Measurements from ENCODE around the gene FANCI.

FANCI gene

GRCh38 chr15:89341316-89342005, 97.7 kb downstream of the FANCI start:
- no peak overlapping the region for H3K4me3 ChIP-seq (ENCODE audit: low read length)
- no peak for TF ChIP-seq ZNF274 (IDR thresholded peaks at IDR 0.05; ENCODE audit: low read depth, low read length)

- no peak overlapping the region for H3K4me3 ChIP-seq (ENCODE audit: low read length)
- no peak for TF ChIP-seq ZNF274 (IDR thresholded peaks at IDR 0.05; ENCODE audit: low read depth, low read length)
Observed at GRCh38 chr15:89342840-89343239, 99.1 kb downstream of the FANCI start.

GRCh38 chr15:89345248-89345647, 101.5 kb downstream of the FANCI start:
- no peak for TF ChIP-seq ZNF274 (IDR thresholded peaks at IDR 0.05; ENCODE audit: low read depth, low read length)

GRCh38 chr15:89346516-89347231, 102.9 kb downstream of the FANCI start:
- TF ChIP-seq ZNF274 (IDR thresholded peaks at IDR 0.05; ENCODE audit: low read depth, low read length): no peak
- H3K4me3 ChIP-seq (ENCODE audit: low read length): no peak overlapping the region

More at GRCh38 chr15:89345248-89345647, 101.5 kb downstream of the FANCI start:
- no peak overlapping the region for H3K4me3 ChIP-seq (ENCODE audit: low read length)

- no peak overlapping the region for H3K4me3 ChIP-seq (ENCODE audit: low read length)
- TF ChIP-seq ZNF274 (IDR thresholded peaks at IDR 0.05; ENCODE audit: low read depth, low read length): no peak
Observed at GRCh38 chr15:89349206-89349558, 105.4 kb downstream of the FANCI start.

GRCh38 chr15:89352476-89352875, 108.7 kb downstream of the FANCI start:
- TF ChIP-seq ZNF274 (IDR thresholded peaks at IDR 0.05; ENCODE audit: low read depth, low read length): no peak
- no peak overlapping the region for H3K4me3 ChIP-seq (ENCODE audit: low read length)

- TF ChIP-seq ZNF274 (IDR thresholded peaks at IDR 0.05; ENCODE audit: low read depth, low read length): no peak
- H3K4me3 ChIP-seq (ENCODE audit: low read length): no peak overlapping the region
Observed at GRCh38 chr15:89353991-89354390, 110.2 kb downstream of the FANCI start.

- TF ChIP-seq ZNF274 (IDR thresholded peaks at IDR 0.05; ENCODE audit: low read depth, low read length): no peak
- no peak overlapping the region for H3K4me3 ChIP-seq (ENCODE audit: low read length)
Observed at GRCh38 chr15:89356634-89357298, 113.0 kb downstream of the FANCI start.

GRCh38 chr15:89358435-89358754, 114.6 kb downstream of the FANCI start:
- H3K4me3 ChIP-seq (ENCODE audit: low read length): no peak overlapping the region

GRCh38 chr15:89358755-89359439, 115.1 kb downstream of the FANCI start:
- no peak for TF ChIP-seq ZNF274 (IDR thresholded peaks at IDR 0.05; ENCODE audit: low read depth, low read length)
- H3K4me3 ChIP-seq (ENCODE audit: low read length): peak overlapping the region; percentile 35; the same call in 1 of the 2 replicates

More at GRCh38 chr15:89358435-89358754, 114.6 kb downstream of the FANCI start:
- TF ChIP-seq ZNF274 (IDR thresholded peaks at IDR 0.05; ENCODE audit: low read depth, low read length): no peak

- no peak overlapping the region for H3K4me3 ChIP-seq (ENCODE audit: low read length)
- no peak for TF ChIP-seq ZNF274 (IDR thresholded peaks at IDR 0.05; ENCODE audit: low read depth, low read length)
Observed at GRCh38 chr15:89359471-89360293, 115.9 kb downstream of the FANCI start.

- TF ChIP-seq ZNF274 (IDR thresholded peaks at IDR 0.05; ENCODE audit: low read depth, low read length): no peak
- no peak overlapping the region for H3K4me3 ChIP-seq (ENCODE audit: low read length)
Observed at GRCh38 chr15:89360294-89360971, 116.7 kb downstream of the FANCI start.

Measured in GM08714 (cell line).